GM20000 (cell line): Measurements from ENCODE around the gene PTPRN2.

Experiments used
- DNase-seq: peaks from one replicate; pipeline ENCODE4 v3.0.0; 2012; ENCODE audit warnings: low spot score
- CTCF ChIP-seq: IDR thresholded peaks from 2 replicates; pipeline ENCODE4 v1.5.1; 2012; ENCODE audit warnings: mild to moderate bottlenecking, control low read depth; ENCODE audit errors: extremely low read depth, missing control alignments

PTPRN2 gene

GRCh38 chr7:158018971-158019645 is 568.5 kb downstream of the PTPRN2 start:
- TF ChIP-seq CTCF = no peak
- DNase-seq = no peak

GRCh38 chr7:158018098-158018762 is 569.4 kb downstream of the PTPRN2 start:
- TF ChIP-seq CTCF = no peak
- no peak for DNase-seq

GRCh38 chr7:158017111-158018097 is 570.2 kb downstream of the PTPRN2 start:
- no peak for TF ChIP-seq CTCF
- no peak for DNase-seq

GRCh38 chr7:158016180-158017097 is 571.2 kb downstream of the PTPRN2 start:
- TF ChIP-seq CTCF = no peak
- DNase-seq = no peak

GRCh38 chr7:158015403-158016179 is 572.0 kb downstream of the PTPRN2 start:
- no peak for DNase-seq
- no peak for TF ChIP-seq CTCF

GRCh38 chr7:158014976-158015375 is 572.6 kb downstream of the PTPRN2 start:
- no peak for TF ChIP-seq CTCF
- no peak for DNase-seq
